Hematopoietic multipotent progenitor cell treated with erythropoietin and hydrocortisone succinate and interleukin-3 and kit ligand, for 17 days (in vitro differentiated cells): ENCODE data around the gene PIGQ.

ENCODE experiments used
- DNase-seq: peaks from one replicate; pipeline ENCODE4 v3.0.0-alpha.2; 2015; ENCODE audit warnings: low spot score

PIGQ gene

GRCh38 chr16:567373-568256 is 2.2 kb upstream of the PIGQ start:
- no peak for DNase-seq

- peak; percentile 88 for DNase-seq
Observed at GRCh38 chr16:568401-569258, 1.1 kb upstream of the PIGQ start.

- no peak for DNase-seq
Observed at GRCh38 chr16:572865-573650, 3.3 kb downstream of the PIGQ start.

GRCh38 chr16:574021-574760 is 4.4 kb downstream of the PIGQ start:
- DNase-seq, result no peak

- DNase-seq, result no peak
Observed at GRCh38 chr16:575354-576196, 5.8 kb downstream of the PIGQ start.

- DNase-seq, result no peak
Observed at GRCh38 chr16:576197-576822, 6.5 kb downstream of the PIGQ start.

GRCh38 chr16:576823-577201 is 7.0 kb downstream of the PIGQ start:
- DNase-seq, result no peak

GRCh38 chr16:577796-578195 is 8.0 kb downstream of the PIGQ start:
- DNase-seq, result no peak

DNA sequence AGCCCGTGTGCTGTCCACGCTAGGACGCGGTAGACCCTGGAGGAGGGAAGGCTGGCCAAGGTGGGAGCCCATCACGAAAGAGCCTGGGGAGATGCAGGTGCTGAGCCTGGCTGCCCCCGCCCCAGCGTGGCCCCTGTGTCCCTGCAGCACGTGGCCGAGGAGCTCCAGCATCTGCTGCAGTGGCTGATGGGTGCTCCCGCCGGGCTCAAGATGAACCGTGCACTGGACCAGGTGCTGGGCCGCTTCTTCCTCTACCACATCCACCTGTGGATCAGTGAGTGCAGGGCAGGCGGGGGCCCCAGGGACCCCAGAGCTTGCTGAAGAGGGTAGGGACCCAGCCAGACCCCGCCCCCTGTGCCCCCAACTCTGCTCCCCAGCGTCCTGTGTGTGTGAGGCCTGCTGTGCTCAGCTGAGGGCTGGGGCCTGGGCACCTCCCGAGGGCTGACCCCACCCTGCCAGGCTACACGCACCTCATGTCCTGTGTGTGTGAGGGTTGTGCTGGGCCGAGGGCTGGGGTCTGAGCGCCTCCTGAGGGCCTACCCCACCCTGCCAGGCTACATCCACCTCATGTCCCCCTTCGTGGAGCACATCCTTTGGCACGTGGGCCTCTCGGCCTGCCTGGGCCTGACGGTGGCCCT is 8.6 kb downstream of the PIGQ start:
- DNase-seq, result no peak

DNA sequence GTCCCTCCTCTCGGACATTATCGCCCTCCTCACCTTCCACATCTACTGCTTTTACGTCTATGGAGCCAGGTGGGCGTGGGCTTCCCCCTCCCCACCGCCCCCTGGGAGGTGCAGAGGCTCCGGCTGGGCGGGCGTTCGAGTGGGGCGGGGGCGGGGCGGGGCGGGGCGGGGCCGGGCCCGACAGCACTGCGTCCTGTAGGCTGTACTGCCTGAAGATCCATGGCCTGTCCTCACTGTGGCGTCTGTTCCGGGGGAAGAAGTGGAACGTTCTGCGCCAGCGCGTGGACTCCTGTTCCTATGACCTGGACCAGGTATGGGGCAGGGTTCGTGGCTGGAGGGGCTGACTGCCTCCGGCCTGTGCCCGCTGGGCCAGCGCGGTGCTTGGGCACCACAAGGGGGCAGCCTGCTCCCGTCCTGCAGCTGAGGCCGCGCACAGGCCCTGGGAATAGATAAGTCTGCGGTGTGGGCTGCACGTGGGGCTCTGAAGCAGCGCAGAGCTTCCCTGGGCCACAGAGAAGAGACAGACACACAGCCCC is 9.2 kb downstream of the PIGQ start:
- DNase-seq, result peak; percentile 80

- no peak for DNase-seq
Observed at GRCh38 chr16:580141-580945, 10.6 kb downstream of the PIGQ start.

GRCh38 chr16:580946-581498 is 11.3 kb downstream of the PIGQ start:
- DNase-seq, result no peak

DNA sequence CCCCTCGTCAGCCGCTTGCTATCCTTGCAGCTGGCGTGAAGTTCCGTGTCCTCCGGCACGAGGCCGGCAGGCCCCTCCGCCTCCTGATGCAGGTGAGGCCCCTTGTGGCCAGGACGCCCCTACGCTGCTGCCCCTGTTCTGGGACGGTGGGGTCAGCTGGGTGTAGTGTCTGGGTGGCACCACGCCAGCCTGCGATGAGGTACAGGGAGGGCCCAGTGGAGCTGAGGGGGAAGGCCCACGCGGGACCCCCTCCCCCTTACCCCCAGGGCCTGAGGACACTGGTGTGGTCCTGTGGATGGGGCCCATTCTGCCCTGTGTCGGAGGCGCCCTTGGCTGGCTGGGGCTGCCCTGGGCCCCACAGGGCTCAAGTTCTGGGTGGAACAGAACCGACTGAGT is 12.4 kb downstream of the PIGQ start:
- no peak for DNase-seq

DNA sequence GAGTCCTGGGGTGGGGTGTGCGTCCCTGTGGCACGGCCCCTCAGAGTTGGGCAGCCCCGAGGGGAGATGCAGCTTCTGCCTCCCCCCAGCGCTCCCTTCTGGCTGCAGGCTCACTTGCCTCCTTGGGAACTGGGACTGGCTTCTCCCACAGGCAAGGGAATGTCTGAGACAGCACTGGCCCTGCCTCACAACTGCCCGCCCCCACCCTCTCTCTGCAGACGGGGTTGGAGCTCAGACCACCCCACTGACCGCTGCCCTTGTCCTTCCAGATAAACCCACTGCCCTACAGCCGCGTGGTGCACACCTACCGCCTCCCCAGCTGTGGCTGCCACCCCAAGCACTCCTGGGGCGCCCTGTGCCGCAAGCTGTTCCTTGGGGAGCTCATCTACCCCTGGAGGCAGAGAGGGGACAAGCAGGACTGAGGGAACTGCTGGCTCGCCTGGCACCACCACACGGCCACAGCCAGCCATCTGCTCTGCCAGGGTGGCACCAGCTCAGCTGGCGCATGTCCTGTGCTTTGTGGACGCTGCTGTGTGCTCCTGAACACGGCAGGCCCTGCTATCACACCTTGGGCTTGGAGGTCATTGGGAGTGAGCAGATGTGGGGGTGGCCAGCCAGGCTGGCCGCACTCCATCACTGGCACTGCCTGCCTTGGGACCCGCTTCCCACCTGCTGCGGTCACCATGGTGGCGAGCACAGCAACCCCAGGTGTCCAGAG is 13.0 kb downstream of the PIGQ start:
- DNase-seq, result no peak

DNA sequence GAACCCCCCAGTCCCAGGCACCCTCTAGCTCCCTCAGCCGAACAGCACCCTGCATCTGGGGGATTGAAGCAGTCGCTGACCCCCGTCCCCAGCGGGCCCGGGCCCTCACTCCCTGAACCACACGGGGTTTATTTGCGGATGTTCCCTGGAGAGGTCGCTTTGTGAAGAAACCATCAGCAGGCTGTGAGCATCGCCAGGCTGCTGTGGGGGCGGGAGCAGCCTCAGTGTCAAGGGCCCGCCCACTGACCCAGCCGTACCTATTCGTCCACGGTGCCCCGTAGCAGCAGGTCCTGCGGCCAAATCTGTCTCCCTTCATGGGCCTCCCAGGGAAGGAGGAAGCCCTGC is 13.7 kb downstream of the PIGQ start:
- DNase-seq, result no peak

- DNase-seq, result peak; percentile 25
Observed at GRCh38 chr16:583815-584591, 14.2 kb downstream of the PIGQ start.

- peak; percentile 24 for DNase-seq
Observed at GRCh38 chr16:585351-585750, 15.6 kb downstream of the PIGQ start.
